WTC11 (cell line): ENCODE measurements around the gene KIF2C. TPM values are rescaled to one million over a fixed set of nuclear protein-coding genes. Genes with fewer than 3 reads are reported as not detected.

Experiments
- ATAC-seq: fragments of 200-7000 bp; cut with Tn5 transposase; 2 replicates; pipeline ENCODE4 v1.10.0; 2021; ENCODE audit warnings: mild to moderate bottlenecking, moderate library complexity
- CTCF ChIA-PET: fragments of 300-600 bp; sonication (Branson Sonifier 250); formaldehyde crosslinking; loops from one replicate; lab custom pipeline; 2021; ENCODE audit warnings: antibody characterized with exemption; lab: Charles Lee
- POLR2A ChIA-PET: fragments of 350-600 bp; sonication (Branson Sonifier 250); formaldehyde crosslinking; loops from one replicate; lab custom pipeline; 2021; ENCODE audit warnings: antibody characterized with exemption; lab: Charles Lee
- DNase-seq: peaks from one replicate; pipeline ENCODE4 v3.0.0; 2021; ENCODE audit warnings: low spot score
- H3K27ac Mint-ChIP-seq: 2 replicates; pipeline ENCODE4 v1.8.0; 2021; ENCODE audit warnings: mixed read lengths
- H3K27me3 Mint-ChIP-seq: 2 replicates; pipeline ENCODE4 v1.8.0; 2021; ENCODE audit warnings: low read depth, mild to moderate bottlenecking, moderate library complexity, mixed read lengths
- H3K36me3 Mint-ChIP-seq: 2 replicates; pipeline ENCODE4 v1.8.0; 2021; ENCODE audit warnings: mixed read lengths
- H3K4me1 Mint-ChIP-seq: 2 replicates; pipeline ENCODE4 v1.8.0; 2022; ENCODE audit warnings: mixed read lengths
- H3K4me3 Mint-ChIP-seq: 2 replicates; pipeline ENCODE4 v1.8.0; 2021; ENCODE audit warnings: mild to moderate bottlenecking, moderate library complexity, mixed read lengths
- H3K9me3 Mint-ChIP-seq: 2 replicates; pipeline ENCODE4 v1.8.0; 2021; ENCODE audit warnings: mixed read lengths
- ATF1 ChIP-seq: sonication (generic); formaldehyde crosslinking; IDR thresholded peaks from 2 replicates; pipeline ENCODE4 v1.8.1; 2023; ENCODE audit warnings: mild to moderate bottlenecking, moderate library complexity, missing genetic modification reagents
- ERG ChIP-seq: fragments of 250-450 bp; sonication (Bioruptor Pico); IDR thresholded peaks from 2 replicates; pipeline ENCODE4 v1.8.0; 2021; ENCODE audit warnings: mild to moderate bottlenecking
- GABPB1 ChIP-seq: sonication (generic); formaldehyde crosslinking; IDR thresholded peaks from 2 replicates; pipeline ENCODE4 v1.8.1; 2023; ENCODE audit warnings: mild to moderate bottlenecking, missing genetic modification reagents
- JAZF1 ChIP-seq: fragments of 250-450 bp; sonication (Bioruptor Pico); IDR thresholded peaks from 2 replicates; pipeline ENCODE4 v1.9.0; 2021; ENCODE audit warnings: moderate library complexity, mild to moderate bottlenecking, inconsistent platforms
- NR2C2 ChIP-seq: sonication (generic); formaldehyde crosslinking; IDR thresholded peaks from 2 replicates; pipeline ENCODE4 v1.8.0; 2022; ENCODE audit warnings: mild to moderate bottlenecking, missing genetic modification reagents
- OVOL2 ChIP-seq: fragments of 250-450 bp; sonication (Bioruptor Pico); IDR thresholded peaks from 2 replicates; pipeline ENCODE4 v1.9.0; 2021; ENCODE audit warnings: mild to moderate bottlenecking, borderline replicate concordance
- PREB ChIP-seq: sonication (generic); formaldehyde crosslinking; IDR thresholded peaks from 2 replicates; pipeline ENCODE4 v1.8.1; 2022; ENCODE audit warnings: mild to moderate bottlenecking, missing genetic modification reagents, moderate library complexity, borderline replicate concordance
- RORB ChIP-seq: fragments of 250-450 bp; sonication (Bioruptor Pico); IDR thresholded peaks from 2 replicates; pipeline ENCODE4 v1.9.0; 2021; ENCODE audit warnings: mild to moderate bottlenecking
- SMAD3 ChIP-seq: sonication (generic); formaldehyde crosslinking; IDR thresholded peaks from 2 replicates; pipeline ENCODE4 v1.8.0; 2022; ENCODE audit warnings: missing genetic modification reagents, mild to moderate bottlenecking, borderline replicate concordance
- TEAD1 ChIP-seq: sonication (generic); formaldehyde crosslinking; IDR thresholded peaks from 2 replicates; pipeline ENCODE4 v1.8.0; 2022; ENCODE audit warnings: mild to moderate bottlenecking, missing genetic modification reagents
- USF2 ChIP-seq: sonication (generic); formaldehyde crosslinking; IDR thresholded peaks from 2 replicates; pipeline ENCODE4 v1.8.1; 2023; ENCODE audit warnings: mild to moderate bottlenecking, missing genetic modification reagents, moderate library complexity
- ZNF281 ChIP-seq: sonication (generic); formaldehyde crosslinking; IDR thresholded peaks from 2 replicates; pipeline ENCODE4 v1.8.0; 2023; ENCODE audit warnings: mild to moderate bottlenecking, missing genetic modification reagents
- ZNF416 ChIP-seq: fragments of 250-450 bp; sonication (Bioruptor Pico); IDR thresholded peaks from 2 replicates; pipeline ENCODE4 v1.9.0; 2021; ENCODE audit warnings: mild to moderate bottlenecking, inconsistent platforms
- ZNF532 ChIP-seq: fragments of 250-450 bp; sonication (Bioruptor Pico); IDR thresholded peaks from 2 replicates; pipeline ENCODE4 v1.9.0; 2021; ENCODE audit warnings: mild to moderate bottlenecking, borderline replicate concordance
- total RNA-seq: library from RNA; stranded (reverse); gene quantifications from 3 replicates; pipeline ENCODE4 v1.2.3, GENCODE V29; 2021
- TF ChIP-seq, protein P1 (sequence below): fragments of 250-450 bp; sonication (Bioruptor Pico); IDR thresholded peaks from 2 replicates; pipeline ENCODE4 v2.1.2; 2022; ENCODE audit warnings: mild to moderate bottlenecking, moderate library complexity
- TF ChIP-seq, protein P2 (sequence below): sonication (generic); formaldehyde crosslinking; IDR thresholded peaks from 2 replicates; pipeline ENCODE4 v1.8.0; 2022; ENCODE audit warnings: mild to moderate bottlenecking, missing genetic modification reagents
- TF ChIP-seq, protein P3 (sequence below): sonication (generic); formaldehyde crosslinking; IDR thresholded peaks from 2 replicates; pipeline ENCODE4 v1.8.0; 2022; ENCODE audit warnings: mild to moderate bottlenecking, missing genetic modification reagents

KIF2C gene
- total RNA-seq, 1 experiment from 2014 or later: 93.8 TPM

DNA sequence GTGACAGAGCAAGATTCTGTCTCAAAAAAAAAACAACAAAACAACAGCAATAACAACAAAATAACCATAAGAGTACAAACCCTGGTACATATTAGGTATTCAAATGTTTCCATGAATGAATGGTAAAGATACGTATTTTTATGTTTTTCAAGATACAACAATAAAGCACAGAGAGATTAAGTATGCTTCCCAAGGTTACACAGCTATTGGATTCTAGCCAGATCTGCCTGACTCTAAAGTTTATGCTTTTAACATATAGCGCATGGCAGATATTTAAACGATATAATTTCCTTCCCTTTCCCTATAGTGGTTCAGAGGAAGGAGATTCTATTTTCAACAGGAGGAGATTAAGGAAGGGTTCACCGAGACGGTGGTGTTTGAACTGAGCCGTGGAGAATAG lies 34.2 kb upstream of the KIF2C start (continued):
- TF ChIP-seq OVOL2 (CRISPR knock-in tag) (no peak), SMAD3 (no peak), ZNF281 (CRISPR knock-in tag) (no peak), NR2C2 (CRISPR knock-in tag) (no peak), ZNF532 (no peak)

- CTCF ChIA-PET: interaction anchor here (0.5 to 1.8 kb wide), 6 partner anchors 9 to 1369 kb away, joined by 3 to 6 read pairs (median 3); no protein-coding TSS in a partner anchor
- ATAC-seq (peak; percentile 54; the same call in 1 of the 2 replicates), DNase-seq (no peak)
- no peak overlapping the region for H3K4me3 Mint-ChIP-seq
- peaks cover 6% of the 10 kb centered on the region for H3K27me3 Mint-ChIP-seq
- POLR2A ChIA-PET: interaction anchor here (1.2 kb wide), 1 partner anchor 16 kb away, joined by 4 read pairs; no protein-coding TSS in a partner anchor
- H3K27ac Mint-ChIP-seq: 0 out of 2 replicates have a peak overlapping the region, but pooled peaks have one; percentile 16
- H3K4me1 Mint-ChIP-seq: peaks cover 21% of the 10 kb centered on the region
- H3K36me3 Mint-ChIP-seq: no peaks in the 10 kb centered on the region
- peaks cover 14% of the 10 kb centered on the region for H3K9me3 Mint-ChIP-seq
- TF ChIP-seq PREB (CRISPR knock-in tag): no peak
- TF ChIP-seq JAZF1: no peak
- no peak for TF ChIP-seq RORB (CRISPR knock-in tag)
- no peak for TF ChIP-seq TEAD1
- TF ChIP-seq, protein P1, sequence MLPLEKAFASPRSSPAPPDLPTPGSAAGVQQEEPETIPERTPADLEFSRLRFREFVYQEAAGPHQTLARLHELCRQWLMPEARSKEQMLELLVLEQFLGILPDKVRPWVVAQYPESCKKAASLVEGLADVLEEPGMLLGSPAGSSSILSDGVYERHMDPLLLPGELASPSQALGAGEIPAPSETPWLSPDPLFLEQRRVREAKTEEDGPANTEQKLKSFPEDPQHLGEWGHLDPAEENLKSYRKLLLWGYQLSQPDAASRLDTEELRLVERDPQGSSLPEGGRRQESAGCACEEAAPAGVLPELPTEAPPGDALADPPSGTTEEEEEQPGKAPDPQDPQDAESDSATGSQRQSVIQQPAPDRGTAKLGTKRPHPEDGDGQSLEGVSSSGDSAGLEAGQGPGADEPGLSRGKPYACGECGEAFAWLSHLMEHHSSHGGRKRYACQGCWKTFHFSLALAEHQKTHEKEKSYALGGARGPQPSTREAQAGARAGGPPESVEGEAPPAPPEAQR (CRISPR knock-in tag): no peak
- no peak for TF ChIP-seq USF2 (CRISPR knock-in tag)
- TF ChIP-seq ATF1 (CRISPR knock-in tag): no peak
- TF ChIP-seq, protein P2, sequence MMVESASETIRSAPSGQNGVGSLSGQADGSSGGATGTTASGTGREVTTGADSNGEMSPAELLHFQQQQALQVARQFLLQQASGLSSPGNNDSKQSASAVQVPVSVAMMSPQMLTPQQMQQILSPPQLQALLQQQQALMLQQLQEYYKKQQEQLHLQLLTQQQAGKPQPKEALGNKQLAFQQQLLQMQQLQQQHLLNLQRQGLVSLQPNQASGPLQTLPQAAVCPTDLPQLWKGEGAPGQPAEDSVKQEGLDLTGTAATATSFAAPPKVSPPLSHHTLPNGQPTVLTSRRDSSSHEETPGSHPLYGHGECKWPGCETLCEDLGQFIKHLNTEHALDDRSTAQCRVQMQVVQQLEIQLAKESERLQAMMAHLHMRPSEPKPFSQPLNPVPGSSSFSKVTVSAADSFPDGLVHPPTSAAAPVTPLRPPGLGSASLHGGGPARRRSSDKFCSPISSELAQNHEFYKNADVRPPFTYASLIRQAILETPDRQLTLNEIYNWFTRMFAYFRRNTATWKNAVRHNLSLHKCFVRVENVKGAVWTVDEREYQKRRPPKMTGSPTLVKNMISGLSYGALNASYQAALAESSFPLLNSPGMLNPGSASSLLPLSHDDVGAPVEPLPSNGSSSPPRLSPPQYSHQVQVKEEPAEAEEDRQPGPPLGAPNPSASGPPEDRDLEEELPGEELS (CRISPR knock-in tag): no peak
- TF ChIP-seq ZNF416 (CRISPR knock-in tag): no peak
- no peak for TF ChIP-seq ZNF532
- no peak for TF ChIP-seq GABPB1
- no peak for TF ChIP-seq ERG (CRISPR knock-in tag)
- TF ChIP-seq, protein P3, sequence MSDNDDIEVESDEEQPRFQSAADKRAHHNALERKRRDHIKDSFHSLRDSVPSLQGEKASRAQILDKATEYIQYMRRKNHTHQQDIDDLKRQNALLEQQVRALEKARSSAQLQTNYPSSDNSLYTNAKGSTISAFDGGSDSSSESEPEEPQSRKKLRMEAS: no peak
Observed at GRCh38 chr1:44705938-44706337, 33.7 kb upstream of the KIF2C start.
